Activated CD4-positive, alpha-beta T cell treated with anti-CD3 and anti-CD28 coated beads for 48 hours (primary cell): Measurements from ENCODE around the gene GABBR2.

Experiments used
- DNase-seq: peaks from one replicate; pipeline ENCODE4 v3.0.0-alpha.2; 2020

GABBR2 gene

GRCh38 chr9:98364086-98364485, 344.6 kb downstream of the GABBR2 start:
- no peak for DNase-seq

GRCh38 chr9:98363644-98364043, 345.1 kb downstream of the GABBR2 start:
- DNase-seq = no peak

- DNase-seq = no peak
Measured at GRCh38 chr9:98362624-98363252, 346.0 kb downstream of the GABBR2 start.

DNA sequence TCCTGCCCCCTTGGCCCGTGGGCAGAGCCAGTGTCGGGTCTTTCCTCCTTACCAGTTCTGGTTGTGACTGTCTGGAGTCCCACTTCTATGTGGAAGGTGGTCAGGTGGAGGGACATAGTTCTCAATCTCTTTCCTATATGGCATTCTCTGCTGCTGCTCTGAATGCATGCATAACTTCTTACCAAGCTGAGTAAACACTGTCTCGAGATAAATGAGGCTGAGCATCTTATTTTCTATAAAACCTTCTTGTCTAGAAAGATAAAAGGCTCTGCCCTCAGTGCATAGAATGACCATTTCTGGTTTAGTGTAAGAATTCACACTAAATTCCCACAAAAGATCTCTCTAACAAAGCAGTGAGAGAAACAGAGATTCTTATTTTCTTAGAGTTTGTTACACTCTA, 347.1 kb downstream of the GABBR2 start:
- no peak for DNase-seq

DNA sequence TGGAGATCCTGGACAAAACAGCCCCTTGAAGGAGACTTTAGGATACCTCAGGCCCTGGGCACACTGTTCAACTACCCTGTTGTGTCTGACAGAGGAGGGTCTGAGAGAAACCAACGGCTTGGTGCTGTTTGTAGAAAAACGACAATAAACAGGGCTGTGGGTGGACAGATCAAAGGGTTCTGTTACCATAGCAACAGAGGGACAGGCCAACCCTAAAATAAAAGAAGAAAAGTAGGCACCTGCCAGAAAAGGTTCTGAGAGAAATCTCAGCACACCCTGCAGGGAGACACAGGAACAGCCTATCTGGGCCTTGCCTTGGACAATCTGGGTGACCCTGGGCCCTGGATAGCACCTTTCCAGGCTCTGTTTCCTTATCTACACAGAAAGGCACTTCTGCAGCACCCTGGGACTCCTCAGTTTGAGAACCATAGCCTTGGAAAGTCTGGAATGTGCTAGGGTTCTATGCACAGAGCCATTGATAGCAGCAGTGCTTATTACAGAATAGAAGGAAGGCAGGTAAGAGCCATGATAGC, 348.5 kb downstream of the GABBR2 start:
- no peak for DNase-seq

DNA sequence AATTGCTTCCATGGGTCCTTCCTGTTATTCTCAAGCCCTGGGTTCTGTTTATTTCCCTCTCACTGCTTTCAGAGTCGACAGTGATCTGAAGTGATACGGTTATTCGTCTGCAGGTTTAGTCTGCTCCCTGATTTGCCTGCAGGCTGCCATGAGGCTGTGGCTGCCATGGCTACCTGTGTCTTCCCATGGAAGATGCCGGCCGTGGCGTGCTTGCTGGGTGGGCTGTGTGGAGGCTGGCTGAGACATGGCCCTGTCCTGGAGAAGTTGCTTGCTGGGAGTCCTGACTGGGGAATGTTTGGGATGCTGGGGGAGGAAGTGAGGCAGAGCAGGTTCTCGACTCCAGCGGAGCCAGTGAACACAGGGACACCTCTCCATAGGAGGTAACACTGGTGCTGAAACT, 349.2 kb downstream of the GABBR2 start:
- no peak for DNase-seq

DNA sequence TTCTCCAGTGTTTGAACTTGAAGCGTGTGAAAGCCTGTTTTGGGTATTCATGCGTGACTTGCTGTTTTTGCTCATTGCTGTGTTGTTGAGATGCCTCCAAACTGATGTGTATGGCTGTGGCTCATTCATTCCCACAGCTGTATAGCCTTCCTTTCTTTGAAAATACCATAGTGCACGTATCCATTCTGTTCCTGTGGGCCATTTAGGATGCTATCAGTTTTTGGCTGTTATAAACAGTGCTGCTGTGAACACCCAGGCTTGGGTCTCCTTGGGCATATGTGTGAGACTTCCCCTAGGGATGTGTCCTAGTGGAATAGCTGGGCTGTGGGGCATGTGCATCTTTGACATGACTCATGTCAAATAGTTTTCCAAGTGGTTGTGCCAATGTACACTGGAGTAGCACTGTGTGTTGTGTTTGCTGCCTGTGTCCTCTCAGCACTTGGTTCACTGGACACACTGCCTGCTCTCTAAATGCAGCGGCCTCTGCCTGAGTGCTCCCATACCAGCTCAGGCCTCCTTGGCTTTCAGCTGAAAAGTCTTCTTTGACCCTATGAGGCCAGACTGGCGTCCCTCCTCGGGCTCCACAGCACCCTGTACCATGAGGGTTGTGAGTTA, 350.7 kb downstream of the GABBR2 start:
- DNase-seq = no peak

- DNase-seq = no peak
Measured at GRCh38 chr9:98356953-98357690, 351.6 kb downstream of the GABBR2 start.

GRCh38 chr9:98356326-98356725, 352.4 kb downstream of the GABBR2 start:
- no peak for DNase-seq

DNA sequence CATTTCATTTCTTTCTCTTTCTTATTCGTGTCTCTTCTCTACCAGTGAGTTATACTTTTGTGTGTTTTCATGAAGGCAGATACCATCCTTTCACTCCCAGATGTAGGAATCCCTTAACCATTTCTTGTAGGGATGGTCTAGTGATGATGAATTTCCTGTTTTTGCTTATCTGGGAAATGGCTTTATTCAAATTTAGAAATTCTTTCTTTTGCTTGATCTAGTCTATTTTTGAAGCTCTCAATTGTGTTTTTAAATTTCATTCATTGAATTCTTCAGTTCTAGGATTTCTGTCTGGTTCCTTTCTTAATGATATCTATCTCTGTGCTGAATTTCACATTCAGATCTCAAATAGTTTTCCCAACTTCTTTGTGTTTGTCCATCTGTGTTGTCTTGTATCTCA, 357.4 kb downstream of the GABBR2 start:
- DNase-seq = no peak

DNA sequence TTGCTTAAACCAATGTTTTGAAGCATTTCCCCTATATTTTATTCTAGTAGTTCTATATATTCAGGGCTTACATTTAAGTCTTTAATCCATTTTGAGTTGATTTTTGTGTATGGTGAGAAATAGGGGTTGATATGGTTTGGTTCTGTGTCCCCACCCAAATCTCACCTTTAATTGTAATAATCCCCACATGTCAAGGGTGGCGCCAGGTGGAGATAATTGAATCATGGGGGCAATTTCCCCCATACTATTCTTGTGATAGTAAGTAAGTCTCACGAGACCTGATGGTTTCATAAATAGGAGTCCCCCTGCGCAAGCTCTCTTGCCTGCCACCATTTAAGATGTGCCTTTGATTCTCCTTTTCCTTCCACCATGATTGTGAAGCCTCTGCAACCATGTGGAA, 361.1 kb downstream of the GABBR2 start:
- DNase-seq = no peak

- DNase-seq = no peak
Measured at GRCh38 chr9:98345011-98345410, 363.7 kb downstream of the GABBR2 start.

- no peak for DNase-seq
Measured at GRCh38 chr9:98344581-98344980, 364.2 kb downstream of the GABBR2 start.

DNA sequence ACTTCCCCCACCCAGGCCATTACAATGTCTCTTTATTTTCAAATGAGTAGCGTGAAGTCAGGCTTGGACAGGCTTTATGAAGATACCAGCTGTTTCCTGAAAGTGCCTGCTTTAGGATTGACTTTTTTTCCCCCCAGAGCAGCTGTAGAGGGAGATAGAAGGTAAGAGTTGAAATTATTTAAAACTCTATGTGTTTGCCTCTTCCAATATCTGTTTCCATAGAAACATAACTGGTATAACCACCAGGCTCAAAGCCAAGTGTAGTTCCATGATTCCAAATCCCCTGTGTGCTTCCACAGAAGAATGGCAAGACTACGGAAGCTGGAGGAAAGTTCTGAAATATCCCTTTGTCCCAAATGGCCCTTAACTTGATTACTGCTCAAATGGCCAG, 365.9 kb downstream of the GABBR2 start:
- no peak for DNase-seq

DNA sequence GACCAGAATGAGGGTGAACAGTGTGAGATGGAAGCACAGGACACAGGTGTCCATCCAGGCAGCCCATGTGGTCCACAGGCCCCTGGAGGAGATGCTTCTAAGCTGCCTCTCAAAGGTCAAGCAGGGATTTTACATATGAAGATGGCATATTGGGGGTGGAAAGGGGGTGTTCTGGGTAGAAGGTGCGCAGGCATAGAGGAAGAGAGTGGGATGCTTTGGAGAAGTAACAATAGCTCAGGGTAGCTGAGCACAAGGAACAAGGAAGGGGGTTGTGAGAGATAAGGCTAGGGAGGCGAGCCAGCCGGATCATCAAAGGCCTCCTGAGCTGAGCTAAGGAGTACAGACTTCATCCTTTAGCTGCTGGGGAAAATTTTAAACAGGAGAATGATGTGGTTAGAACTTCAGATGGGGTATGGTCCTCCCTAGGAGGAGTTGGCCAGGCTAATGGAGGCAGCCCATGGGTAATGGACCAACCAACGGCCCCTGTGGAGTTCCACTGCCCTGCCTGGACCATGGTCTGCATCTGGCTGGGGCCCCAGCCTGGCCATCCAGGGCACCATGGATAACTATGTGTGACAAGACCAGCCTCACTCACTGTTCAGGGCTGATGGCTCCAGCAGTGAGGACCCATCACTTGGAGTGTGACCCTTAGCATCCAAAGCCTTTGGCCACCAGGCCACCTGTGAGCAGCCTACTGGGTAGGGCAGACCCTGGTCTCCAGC, 366.5 kb downstream of the GABBR2 start:
- DNase-seq = no peak

DNA sequence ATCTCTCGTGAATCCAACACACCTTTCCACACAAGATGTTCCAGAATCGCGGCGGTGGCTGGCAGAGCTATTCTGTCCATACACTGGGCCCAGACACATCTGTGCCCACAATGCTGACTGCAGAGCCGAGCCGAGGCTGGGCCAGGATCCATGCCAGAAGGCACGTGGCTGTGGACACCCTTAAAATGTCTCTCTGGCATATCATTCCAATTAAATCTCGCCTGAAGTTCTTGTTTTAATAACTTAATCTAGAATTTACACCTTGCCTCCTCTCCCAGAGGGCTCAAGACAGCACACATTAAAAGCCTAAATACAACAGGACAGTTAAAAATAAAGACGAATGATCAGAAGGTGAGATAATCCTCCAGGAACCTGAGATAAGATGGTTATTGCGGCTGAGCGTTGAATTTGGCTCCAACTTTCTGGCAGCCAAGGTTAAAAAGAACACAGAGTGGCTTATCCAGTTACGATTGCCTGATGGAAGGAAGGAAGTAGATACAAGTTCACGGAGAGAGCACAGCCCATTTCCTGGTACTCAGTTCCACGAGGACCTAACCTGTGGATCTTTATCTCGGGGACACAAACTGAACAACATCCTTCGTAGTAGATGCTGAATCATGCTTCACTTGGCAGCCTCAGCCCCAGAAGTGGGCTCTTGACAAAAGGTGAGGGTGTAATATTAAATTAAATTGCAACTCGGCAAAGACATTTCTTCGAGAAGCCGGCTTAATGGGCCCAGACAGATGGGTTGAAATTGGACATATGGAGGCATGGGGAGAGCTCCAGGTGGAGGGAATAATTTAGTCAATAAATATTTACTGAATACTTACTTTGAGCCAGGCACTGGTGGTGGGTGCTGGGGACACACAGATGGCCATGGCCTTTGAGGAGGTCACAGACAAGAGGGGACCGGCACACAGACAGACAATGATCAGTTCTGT, 367.3 kb downstream of the GABBR2 start:
- no peak for DNase-seq

DNA sequence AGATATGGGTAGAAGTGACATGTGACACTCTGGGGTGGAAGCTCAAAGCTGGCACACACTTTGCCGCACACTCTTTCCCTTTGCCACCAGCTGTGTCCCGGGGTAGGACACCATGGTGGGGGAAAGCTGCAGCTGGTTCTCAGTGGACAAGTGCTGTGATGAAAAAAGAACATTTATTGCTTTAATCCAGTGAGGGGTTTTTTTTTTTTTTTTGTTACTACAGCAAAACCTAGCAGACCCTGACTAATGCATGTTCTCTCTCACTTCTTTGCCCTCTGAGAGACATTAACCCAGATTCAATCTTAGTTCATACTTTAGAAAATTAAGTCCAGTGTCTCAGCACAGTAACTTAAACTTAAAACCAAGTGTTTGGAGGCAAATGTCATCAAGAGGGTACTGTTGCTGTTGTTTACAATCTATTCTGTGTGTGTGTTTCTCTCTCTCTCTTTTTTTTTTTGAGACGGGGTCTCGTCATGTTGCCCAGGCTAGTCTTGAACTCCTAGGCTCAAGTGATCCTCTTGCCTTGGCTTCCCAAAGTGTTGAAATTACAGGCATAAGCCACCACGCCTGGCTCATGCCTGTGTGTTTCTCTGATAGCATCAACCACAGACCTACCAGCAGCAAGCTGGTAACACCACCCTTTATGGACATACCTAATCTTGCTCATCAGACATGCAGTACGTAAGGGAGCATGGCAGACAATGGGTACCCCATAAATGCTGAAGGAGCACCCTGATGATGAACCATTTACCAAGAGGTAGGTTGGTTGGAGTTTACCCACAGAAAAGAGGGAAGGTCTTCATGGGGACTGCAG, 368.5 kb downstream of the GABBR2 start:
- no peak for DNase-seq

DNA sequence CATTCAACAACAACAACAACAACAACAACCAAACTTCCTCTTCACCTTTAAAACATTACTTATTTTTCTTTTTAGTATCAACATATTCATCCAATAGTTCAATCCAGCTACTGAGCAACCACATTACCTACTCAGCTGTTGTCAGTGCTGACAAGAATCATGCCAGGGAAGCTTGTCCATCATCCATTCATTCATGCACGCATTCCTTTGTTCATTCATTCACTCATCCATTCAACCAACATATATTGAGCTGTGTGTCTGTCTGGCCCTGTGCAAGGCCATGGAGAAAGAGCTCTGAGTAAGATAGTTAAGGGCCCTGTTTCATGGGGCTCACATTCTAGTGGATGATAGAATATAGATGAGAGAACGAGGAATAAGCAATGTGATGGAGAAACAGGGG, 373.1 kb downstream of the GABBR2 start:
- DNase-seq = no peak

- DNase-seq = no peak
Measured at GRCh38 chr9:98334796-98335195, 373.9 kb downstream of the GABBR2 start.

DNA sequence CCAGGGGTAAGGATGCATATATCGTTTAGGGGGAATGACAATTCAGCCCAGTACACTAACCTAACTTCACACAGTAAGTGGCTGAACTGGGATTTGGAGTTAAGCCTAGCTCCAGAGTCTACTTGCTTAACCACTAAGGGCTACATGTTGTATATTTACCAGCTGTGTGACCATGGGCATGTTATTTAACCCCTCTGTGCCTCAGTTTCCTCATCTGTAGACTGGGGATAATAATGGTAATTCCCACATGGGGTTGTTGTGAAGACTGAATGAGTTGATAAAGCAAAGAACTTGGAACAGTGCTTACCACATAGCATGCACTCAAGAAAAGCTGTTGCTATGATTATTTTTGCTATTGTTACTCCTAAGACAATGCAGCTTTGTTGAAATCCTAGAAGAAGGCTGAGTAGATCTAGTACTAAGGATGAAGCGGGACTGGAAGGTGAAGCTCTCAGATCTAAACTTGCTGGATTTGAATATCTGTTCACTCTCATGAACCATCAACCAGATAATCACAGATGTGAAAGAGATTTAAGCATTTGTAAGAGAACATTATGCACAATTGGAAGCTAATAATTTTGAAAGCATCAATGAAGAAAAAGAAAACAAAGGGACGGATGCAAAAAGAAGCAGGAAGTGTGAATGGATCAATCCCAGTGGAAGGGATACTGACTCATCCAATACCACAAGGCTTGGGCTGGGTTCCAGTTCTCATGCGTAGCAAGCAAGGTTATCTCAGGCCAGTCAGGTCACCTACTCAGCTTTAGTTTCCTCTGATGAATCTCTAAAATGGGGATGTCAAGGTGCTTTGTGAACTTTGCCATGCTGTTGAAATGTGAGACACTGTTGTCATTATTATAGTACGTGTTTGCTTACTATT, 374.8 kb downstream of the GABBR2 start:
- no peak for DNase-seq
